GM21447 (cell line): ENCODE data around the gene MAP7D2.

Experiments
- ATAC-seq: cut with Tn5 transposase; IDR thresholded peaks from one replicate; pipeline ENCODE4 v1.9.1; 2021; ENCODE audit not compliant: unreplicated experiment

The MAP7D2 gene

GRCh38 chrX:19981947-19982346 lies 134.8 kb downstream of the MAP7D2 start:
- no peak for ATAC-seq

- ATAC-seq, result no peak
These were observed 140.9 kb downstream of the MAP7D2 start for GRCh38 chrX:19975845-19976244.

- ATAC-seq, result no peak
These were observed 143.7 kb downstream of the MAP7D2 start for GRCh38 chrX:19972984-19973383.

- no peak for ATAC-seq
These were observed 148.4 kb downstream of the MAP7D2 start for GRCh38 chrX:19968276-19968675.

GRCh38 chrX:19966056-19966455 lies 150.7 kb downstream of the MAP7D2 start:
- ATAC-seq, result no peak

GRCh38 chrX:19964017-19964710 lies 152.5 kb downstream of the MAP7D2 start:
- ATAC-seq, result peak; percentile 67

GRCh38 chrX:19960913-19961312 lies 155.8 kb downstream of the MAP7D2 start:
- ATAC-seq, result no peak

- no peak for ATAC-seq
These were observed 157.9 kb downstream of the MAP7D2 start for GRCh38 chrX:19958552-19959486.

- ATAC-seq, result no peak
These were observed 159.8 kb downstream of the MAP7D2 start for GRCh38 chrX:19956923-19957322.
